ENCODE data around the gene CCDC85A. TPM values are rescaled to one million over a fixed set of nuclear protein-coding genes. Genes with fewer than 3 reads are reported as not detected.

Gene CCDC85A
- polyA plus RNA-seq, 1 of the 3 experiments (the other 2 are of a cell fraction), result 48.7 TPM

DNA sequence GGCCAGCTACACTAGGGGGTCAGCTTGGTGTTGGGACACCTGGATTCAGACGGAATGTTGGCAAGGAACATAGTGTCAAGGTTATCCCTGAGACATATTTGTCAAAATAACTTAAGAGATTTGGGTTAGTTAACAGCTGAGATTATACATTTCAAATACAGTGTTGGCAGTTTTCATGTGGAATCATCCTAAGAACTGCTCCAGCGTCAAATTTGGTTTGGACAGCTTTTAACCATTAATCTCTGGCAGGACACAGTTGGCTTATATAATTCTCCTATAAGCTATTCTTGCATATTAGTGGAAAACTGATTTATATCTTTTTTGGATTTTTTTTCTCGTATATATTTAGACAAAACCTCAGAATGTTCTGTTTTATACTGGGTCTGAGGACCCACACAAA is 132.2 kb downstream of the CCDC85A start:
- Histone ChIP-seq H3K4me1 (ENCODE audit: control insufficient read depth in 1 of 2, insufficient read depth in 2 of 2, low read depth in 1 of 2, low read length in 1 of 2) (no peaks in the 10 kb centered on the region; a peak in 1 of 4 replicates), H3K27ac (ENCODE audit: low read depth in 2 of 2, low read length in 1 of 2) (no peak overlapping the region), H3K79me2 (ENCODE audit: insufficient read depth) (peaks cover 100% of the 10 kb centered on the region), H3K4me3 (ENCODE audit: low read depth in 2 of 2, low read length in 1 of 2) (no peak overlapping the region), H3K9ac (no peak overlapping the region), H3K9me2 (no peaks in the 10 kb centered on the region), H2AFZ (ENCODE audit: low read depth) (no peak overlapping the region), H3K4me2 (no peak overlapping the region), H3K9me3 (no peaks in the 10 kb centered on the region), H3F3A (replicated peaks; ENCODE audit: insufficient read depth) (peaks cover 18% of the 10 kb centered on the region), H3K27me3 (ENCODE audit: insufficient read depth) (no peaks in the 10 kb centered on the region), H3K36me3 (replicated peaks in 1 of 2; ENCODE audit: control insufficient read depth in 1 of 2, insufficient read depth in 2 of 2, low read length in 1 of 2) (peaks cover 5 to 33% of the 10 kb centered on the region in 2 experiments), H4K20me1 (ENCODE audit: insufficient read depth) (peaks cover 66% of the 10 kb centered on the region)
- no peak for DNase-seq
- CTCF ChIA-PET, result interaction anchor here (1.3 kb wide), 1 partner anchor 21 kb away, joined by 4 read pairs; no protein-coding TSS in a partner anchor
- TF ChIP-seq, protein P1, sequence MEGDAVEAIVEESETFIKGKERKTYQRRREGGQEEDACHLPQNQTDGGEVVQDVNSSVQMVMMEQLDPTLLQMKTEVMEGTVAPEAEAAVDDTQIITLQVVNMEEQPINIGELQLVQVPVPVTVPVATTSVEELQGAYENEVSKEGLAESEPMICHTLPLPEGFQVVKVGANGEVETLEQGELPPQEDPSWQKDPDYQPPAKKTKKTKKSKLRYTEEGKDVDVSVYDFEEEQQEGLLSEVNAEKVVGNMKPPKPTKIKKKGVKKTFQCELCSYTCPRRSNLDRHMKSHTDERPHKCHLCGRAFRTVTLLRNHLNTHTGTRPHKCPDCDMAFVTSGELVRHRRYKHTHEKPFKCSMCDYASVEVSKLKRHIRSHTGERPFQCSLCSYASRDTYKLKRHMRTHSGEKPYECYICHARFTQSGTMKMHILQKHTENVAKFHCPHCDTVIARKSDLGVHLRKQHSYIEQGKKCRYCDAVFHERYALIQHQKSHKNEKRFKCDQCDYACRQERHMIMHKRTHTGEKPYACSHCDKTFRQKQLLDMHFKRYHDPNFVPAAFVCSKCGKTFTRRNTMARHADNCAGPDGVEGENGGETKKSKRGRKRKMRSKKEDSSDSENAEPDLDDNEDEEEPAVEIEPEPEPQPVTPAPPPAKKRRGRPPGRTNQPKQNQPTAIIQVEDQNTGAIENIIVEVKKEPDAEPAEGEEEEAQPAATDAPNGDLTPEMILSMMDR (IDR thresholded peaks at IDR 0.05), result no peak
- 51% methylated on average over 3 of the region's 3 CpGs for WGBS (ENCODE audit: low lambda C conversion rate)
- POLR2A ChIA-PET, result no interaction called here

- Histone ChIP-seq H3K9me3 (no peaks in the 10 kb centered on the region), H3K9me2 (no peaks in the 10 kb centered on the region), H3F3A (replicated peaks; ENCODE audit: insufficient read depth) (peaks cover 14% of the 10 kb centered on the region), H3K9ac (no peak overlapping the region), H3K4me1 (ENCODE audit: control insufficient read depth in 1 of 2, insufficient read depth in 2 of 2, low read depth in 1 of 2, low read length in 1 of 2) (no peaks in the 10 kb centered on the region; a peak in 1 of 4 replicates), H4K20me1 (ENCODE audit: insufficient read depth) (peaks cover 47% of the 10 kb centered on the region), H3K27ac (ENCODE audit: low read depth in 2 of 2, low read length in 1 of 2) (no peak overlapping the region), H3K36me3 (replicated peaks in 1 of 2; ENCODE audit: control insufficient read depth in 1 of 2, insufficient read depth in 2 of 2, low read length in 1 of 2) (peaks cover 5 to 33% of the 10 kb centered on the region in 2 experiments), H3K4me2 (no peak overlapping the region), H3K79me2 (ENCODE audit: insufficient read depth) (peaks cover 100% of the 10 kb centered on the region), H3K27me3 (ENCODE audit: insufficient read depth) (no peaks in the 10 kb centered on the region), H2AFZ (ENCODE audit: low read depth) (no peak overlapping the region), H3K4me3 (ENCODE audit: low read depth in 2 of 2, low read length in 1 of 2) (no peak overlapping the region)
- ChIA-PET POLR2A (no interaction called here), CTCF (no interaction called here)
- no peak for TF ChIP-seq TEAD4 (IDR thresholded peaks at IDR 0.05; ENCODE audit: borderline replicate concordance, insufficient read depth)
- no peak for TF ChIP-seq FOSL2 (IDR thresholded peaks at IDR 0.05; ENCODE audit: borderline replicate concordance, low read depth)
- 50% methylated on average over 4 of the region's 4 CpGs for WGBS (ENCODE audit: low lambda C conversion rate)
- no peak for DNase-seq
Measured at GRCh38 chr2:56318147-56318546, 134.4 kb downstream of the CCDC85A start.

DNA sequence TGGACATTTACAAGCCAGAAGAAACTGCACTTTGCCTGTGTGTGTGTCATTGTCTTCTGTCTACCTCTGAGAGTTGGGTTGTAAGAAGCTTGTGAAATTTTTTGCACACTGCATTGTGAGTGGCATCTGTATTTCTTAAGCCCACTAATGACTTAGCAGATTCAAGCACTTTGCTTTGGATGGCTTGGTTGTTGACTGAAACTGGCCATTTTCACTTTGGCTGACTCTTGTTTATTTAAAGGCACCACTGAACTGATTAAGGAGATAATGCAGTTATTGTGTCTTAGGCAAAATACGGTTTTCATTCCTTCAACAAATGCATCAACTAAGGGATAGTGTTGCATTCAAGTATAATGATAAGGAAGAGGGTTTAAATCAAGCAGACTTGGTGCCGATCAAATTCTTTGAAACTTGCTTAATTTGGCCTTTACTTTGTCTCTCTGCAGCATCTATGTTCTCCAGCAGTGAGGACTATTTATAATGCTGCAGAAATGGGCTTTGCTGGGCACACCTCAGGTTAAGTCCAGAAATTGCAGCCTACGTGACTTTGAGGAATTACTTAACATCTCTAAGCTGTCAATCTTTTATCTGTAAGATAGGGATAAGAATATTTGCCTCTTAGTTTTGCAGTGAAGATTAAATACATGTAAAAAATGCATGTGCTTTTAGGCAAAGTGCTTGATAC is 142.0 kb downstream of the CCDC85A start:
- Histone ChIP-seq H3K9ac (no peak overlapping the region), H3K4me2 (peak overlapping the region; percentile 36), H3K27me3 (ENCODE audit: insufficient read depth) (no peaks in the 10 kb centered on the region), H4K20me1 (ENCODE audit: insufficient read depth) (peaks cover 68% of the 10 kb centered on the region), H3K4me1 (ENCODE audit: control insufficient read depth in 1 of 2, insufficient read depth in 2 of 2, low read depth in 1 of 2, low read length in 1 of 2) (peaks cover 0 to 20% of the 10 kb centered on the region in 2 experiments; a peak in 2 of 4 replicates), H3K4me3 (ENCODE audit: low read depth in 2 of 2, low read length in 1 of 2) (no peak overlapping the region), H2AFZ (ENCODE audit: low read depth) (no peak overlapping the region), H3F3A (replicated peaks; ENCODE audit: insufficient read depth) (peaks cover 10% of the 10 kb centered on the region), H3K9me3 (no peaks in the 10 kb centered on the region), H3K27ac (ENCODE audit: low read depth in 2 of 2, low read length in 1 of 2) (peak overlapping the region in 1 of 2 experiments; percentile 28; a peak in 1 of 4 replicates), H3K36me3 (replicated peaks in 1 of 2; ENCODE audit: control insufficient read depth in 1 of 2, insufficient read depth in 2 of 2, low read length in 1 of 2) (peaks cover 0 to 4% of the 10 kb centered on the region in 2 experiments), H3K79me2 (ENCODE audit: insufficient read depth) (peaks cover 100% of the 10 kb centered on the region), H3K9me2 (no peaks in the 10 kb centered on the region)
- POLR2A ChIA-PET, result no interaction called here
- WGBS (ENCODE audit: low lambda C conversion rate), result 30% methylated on average over 3 of the region's 3 CpGs
- CTCF ChIA-PET, result no interaction called here
- no peak for DNase-seq
- TF ChIP-seq RXRA (IDR thresholded peaks at IDR 0.05; ENCODE audit: borderline replicate concordance, low read depth), result no peak
- no peak for TF ChIP-seq EZH2phosphoT487 (IDR thresholded peaks at IDR 0.05; ENCODE audit: borderline replicate concordance, low read depth)
- TF ChIP-seq FOSL2 (IDR thresholded peaks at IDR 0.05; ENCODE audit: borderline replicate concordance, low read depth), result no peak
- TF ChIP-seq CHD2 (IDR thresholded peaks at IDR 0.05; ENCODE audit: low read length, partially characterized antibody), result no peak
- no peak for TF ChIP-seq GATA2 (CRISPR knock-in tag; IDR thresholded peaks at IDR 0.05)
- TF ChIP-seq TCF12 (IDR thresholded peaks at IDR 0.05), result no peak
- TF ChIP-seq GABPA (IDR thresholded peaks at IDR 0.05; ENCODE audit: low read depth), result no peak
- no peak for TF ChIP-seq JUND (IDR thresholded peaks at IDR 0.05)
- TF ChIP-seq TAF1 (IDR thresholded peaks at IDR 0.05; ENCODE audit: borderline replicate concordance, low read depth, low read length), result no peak
- no peak for TF ChIP-seq POLR2AphosphoS5 (IDR thresholded peaks at IDR 0.05; ENCODE audit: low read depth, low read length)
- TF ChIP-seq, protein P2, sequence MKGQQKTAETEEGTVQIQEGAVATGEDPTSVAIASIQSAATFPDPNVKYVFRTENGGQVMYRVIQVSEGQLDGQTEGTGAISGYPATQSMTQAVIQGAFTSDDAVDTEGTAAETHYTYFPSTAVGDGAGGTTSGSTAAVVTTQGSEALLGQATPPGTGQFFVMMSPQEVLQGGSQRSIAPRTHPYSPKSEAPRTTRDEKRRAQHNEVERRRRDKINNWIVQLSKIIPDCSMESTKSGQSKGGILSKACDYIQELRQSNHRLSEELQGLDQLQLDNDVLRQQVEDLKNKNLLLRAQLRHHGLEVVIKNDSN (IDR thresholded peaks at IDR 0.05; ENCODE audit: borderline replicate concordance, low read depth), result no peak
- TF ChIP-seq, protein P3, sequence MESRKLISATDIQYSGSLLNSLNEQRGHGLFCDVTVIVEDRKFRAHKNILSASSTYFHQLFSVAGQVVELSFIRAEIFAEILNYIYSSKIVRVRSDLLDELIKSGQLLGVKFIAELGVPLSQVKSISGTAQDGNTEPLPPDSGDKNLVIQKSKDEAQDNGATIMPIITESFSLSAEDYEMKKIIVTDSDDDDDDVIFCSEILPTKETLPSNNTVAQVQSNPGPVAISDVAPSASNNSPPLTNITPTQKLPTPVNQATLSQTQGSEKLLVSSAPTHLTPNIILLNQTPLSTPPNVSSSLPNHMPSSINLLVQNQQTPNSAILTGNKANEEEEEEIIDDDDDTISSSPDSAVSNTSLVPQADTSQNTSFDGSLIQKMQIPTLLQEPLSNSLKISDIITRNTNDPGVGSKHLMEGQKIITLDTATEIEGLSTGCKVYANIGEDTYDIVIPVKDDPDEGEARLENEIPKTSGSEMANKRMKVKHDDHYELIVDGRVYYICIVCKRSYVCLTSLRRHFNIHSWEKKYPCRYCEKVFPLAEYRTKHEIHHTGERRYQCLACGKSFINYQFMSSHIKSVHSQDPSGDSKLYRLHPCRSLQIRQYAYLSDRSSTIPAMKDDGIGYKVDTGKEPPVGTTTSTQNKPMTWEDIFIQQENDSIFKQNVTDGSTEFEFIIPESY (IDR thresholded peaks at IDR 0.05; ENCODE audit: borderline replicate concordance, low read depth), result no peak
- no peak for TF ChIP-seq MXI1 (IDR thresholded peaks at IDR 0.05; ENCODE audit: low read depth, low read length)
- no peak for TF ChIP-seq TEAD4 (IDR thresholded peaks at IDR 0.05; ENCODE audit: borderline replicate concordance, insufficient read depth)

Data from SK-N-SH (cell line).